Activated CD4-positive, CD25-positive, alpha-beta regulatory T cell treated with anti-CD3 and anti-CD28 coated beads, Interleukin-2, amount 50 U/mL, for 24 hours (primary cell): ENCODE measurements around the gene EEF2K.
"Not testable (repeated sequence)": the region's sequence is repeated elsewhere in the genome, so short reads cannot be mapped to it uniquely, and the experiment has no call there.

Experiments
- ATAC-seq, 2 donors: fragments of 150-1000 bp; cut with Tn5 transposase; one replicate each; pipeline ENCODE4 v1.10.0; 2021; ENCODE audit warnings: mild to moderate bottlenecking in 1 of 2, moderate library complexity in 1 of 2

Gene EEF2K

DNA sequence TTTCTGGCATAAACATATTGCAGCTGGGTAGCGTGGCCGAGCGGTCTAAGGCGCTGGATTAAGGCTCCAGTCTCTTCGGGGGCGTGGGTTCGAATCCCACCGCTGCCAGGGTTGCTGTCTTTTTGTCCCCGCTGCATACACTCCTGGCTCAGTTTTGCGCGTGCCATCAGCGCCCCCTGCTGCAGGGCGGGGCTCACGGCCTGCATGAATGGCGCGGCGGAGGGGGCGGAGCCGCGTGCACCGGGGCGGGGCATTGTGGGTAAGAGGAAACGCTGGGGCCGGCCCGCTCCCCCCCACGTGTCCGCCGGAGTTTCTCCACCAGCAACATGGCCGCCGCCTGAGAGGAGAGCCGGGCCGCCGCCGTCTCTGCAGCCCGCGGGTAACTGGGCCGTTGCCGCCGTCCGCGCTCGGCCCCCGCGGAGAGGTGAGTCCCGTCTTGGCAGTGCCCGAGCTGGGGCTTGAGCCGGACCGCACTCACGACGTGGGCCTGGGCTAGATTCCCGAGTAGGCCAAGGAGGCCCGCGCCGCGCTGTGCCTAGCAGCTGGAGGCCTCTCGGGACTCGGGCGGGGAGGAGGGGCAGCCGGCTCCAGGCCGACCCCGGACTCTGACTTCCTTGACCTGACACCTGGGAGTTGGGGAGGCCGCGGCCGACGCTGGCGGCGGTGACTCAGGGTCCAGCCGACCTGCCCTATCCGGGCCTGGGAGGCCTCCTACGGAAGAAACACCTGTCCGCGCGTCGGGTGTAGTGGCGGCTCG lies 91.2 kb downstream of the EEF2K start, which contains the start of gene POLR3E:
TSS of gene POLR3E (plus strand) at position 296 of the 757 bp plus-strand sequence. CDS start 5,560 bp downstream, outside the sequence.
- ATAC-seq = peak; percentile 82 to 85

DNA sequence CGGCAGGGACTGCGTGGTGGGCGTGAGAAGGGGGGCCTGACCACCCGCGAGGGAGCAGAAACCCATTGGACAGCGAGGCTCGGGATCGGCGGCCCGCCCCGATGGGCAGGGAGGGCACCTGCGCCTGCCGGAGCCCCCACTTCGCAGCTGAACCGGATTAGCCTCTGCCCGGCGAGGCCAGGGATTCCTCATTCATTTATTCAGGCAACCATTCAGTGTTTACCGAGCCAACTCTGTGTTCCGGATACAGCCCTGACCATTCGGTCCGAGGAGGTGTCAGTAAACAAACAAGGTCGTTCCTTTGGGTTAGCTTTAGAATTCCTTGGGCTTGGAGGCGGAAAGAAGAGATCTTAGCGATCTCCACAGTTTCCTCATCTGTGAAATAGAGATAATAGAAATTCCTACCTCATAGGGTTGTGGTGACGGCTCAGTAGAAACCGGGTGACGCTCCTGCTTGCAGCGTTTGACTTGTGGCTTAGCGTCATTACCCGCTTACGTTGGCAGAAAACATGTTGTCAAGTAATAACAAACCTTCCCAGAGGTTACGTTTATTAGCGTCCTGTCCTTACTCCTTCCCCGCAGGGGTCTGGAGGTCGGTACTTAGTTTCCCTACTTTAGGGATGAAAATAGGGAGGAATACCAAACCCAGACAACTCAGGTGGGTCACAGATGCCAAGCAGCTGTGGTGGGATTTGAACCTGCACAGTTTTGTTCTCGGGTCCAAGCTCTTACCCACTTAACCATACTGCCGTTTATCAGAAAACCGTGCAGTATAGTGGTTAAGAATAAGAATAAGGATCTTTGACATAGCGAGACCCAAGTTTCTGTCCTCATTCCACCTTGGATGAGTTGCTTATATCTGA lies 92.0 kb downstream of the EEF2K start:
- peak; percentile 47 to 52 for ATAC-seq

DNA sequence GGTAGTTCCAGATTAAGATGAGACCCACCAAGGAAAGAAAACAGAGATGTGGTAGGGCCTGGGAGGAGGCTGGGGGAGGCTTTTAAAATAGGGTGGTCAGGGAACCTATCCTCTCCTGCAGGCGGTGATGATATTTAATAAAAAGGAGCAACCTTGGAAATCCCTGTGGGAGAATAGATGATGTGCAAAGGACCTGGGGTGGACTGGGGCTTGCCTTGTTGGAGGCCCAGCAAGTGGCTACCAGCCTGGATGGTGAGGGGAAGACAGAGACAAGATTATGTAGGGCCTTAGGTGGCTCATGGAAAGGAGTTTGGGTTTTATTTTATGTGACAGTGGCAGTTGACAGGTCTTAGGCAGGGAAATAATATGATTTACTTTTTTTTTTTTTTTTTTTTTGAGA lies 93.0 kb downstream of the EEF2K start:
- no peak for ATAC-seq

DNA sequence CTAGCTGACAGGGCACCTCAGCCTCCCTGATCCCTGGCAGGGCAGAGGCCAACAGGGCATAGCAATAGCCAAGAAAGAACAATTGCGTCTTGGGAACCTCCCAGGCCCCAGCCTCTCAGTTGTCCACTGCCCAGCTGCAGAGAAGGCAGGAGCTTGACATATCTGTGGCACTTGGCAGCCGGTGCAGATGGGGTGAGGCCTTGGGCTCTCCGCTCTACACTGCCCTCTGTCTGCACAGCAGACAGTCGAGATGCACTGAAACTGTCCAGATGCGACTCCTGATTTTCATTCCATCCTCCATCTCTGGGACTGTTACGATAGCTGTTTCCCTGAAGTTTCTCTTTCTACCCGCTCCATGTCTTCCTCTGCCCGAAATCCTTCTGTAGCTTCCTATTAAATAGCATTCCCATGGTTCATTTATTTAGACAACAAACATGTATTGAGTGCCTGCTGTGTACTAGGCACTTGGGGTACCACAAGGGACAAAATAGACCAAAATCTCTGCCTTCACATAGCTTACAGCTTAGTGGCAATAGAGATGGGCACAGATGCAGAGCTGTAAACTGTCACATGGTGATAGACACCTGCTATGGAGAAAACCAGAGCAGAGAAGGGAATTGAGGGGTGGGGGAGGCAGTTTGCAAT lies 94.5 kb downstream of the EEF2K start:
- no peak for ATAC-seq

DNA sequence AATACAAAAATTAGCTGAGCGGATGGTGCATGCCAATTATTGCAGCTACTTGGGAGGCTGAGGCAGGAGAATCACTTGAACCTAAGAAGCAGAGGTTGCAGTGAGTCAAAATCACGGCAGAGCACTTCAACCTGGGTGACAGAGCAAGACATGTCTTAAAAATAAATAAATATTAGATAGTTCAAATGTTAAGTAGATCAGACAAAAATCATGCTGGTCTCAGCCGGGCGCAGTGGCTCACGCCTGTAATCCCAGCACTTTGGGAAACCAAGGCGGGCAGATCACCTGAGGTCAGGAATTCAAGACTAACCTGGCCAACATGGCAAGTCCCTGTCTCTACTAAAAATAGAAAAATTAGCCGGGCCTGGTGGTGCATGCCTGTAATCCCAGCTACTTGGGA lies 95.3 kb downstream of the EEF2K start:
- ATAC-seq = not testable (repeated sequence)

DNA sequence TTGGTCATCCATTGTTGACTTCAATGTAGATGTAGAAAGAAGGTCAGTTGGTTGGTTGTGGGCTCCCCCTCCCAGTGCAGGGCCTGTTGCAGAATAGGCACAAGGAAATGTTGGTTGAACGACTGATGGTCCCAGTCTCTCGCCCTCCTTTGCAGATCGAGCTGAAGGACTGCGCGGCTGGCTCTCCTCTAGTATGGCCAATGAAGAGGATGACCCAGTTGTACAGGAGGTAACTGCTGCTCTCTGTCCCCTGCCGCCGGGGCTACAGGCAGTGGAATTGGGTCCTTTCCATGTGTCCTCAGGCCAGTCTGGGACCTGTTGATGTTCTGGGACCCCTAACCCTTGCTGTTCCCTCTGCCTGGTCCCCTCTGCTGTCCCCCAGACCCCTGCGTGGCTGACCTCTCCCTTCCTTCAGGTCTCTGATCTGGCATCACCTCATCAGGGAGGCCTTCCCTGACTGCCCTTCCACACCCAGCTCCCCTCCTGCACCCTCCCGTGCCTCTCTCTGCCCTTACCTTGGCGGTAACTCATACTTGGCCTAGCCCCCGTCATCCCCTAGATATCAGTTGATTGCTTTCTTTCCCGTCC lies 96.8 kb downstream of the EEF2K start:
- no peak for ATAC-seq

DNA sequence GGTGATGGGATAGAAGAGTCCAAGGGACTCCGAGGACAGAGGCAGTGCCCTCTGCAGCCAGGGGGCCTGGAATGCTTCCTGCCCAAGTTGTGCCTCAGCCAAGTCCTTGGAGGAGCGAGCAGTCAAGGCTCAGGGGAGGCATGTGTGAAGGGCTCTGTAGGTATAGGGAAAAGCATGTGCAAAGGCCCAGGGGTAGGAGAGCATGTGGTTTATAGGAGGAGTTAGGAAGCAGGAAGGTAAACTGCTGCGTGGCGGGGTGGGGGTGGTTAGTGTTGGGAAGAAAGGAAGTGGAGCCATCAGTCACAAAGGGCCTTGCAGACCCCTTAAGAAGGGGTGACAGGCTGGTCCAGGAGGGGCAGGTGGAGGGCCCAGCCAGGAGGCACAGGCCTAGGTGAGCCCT lies 98.3 kb downstream of the EEF2K start:
- no peak for ATAC-seq

DNA sequence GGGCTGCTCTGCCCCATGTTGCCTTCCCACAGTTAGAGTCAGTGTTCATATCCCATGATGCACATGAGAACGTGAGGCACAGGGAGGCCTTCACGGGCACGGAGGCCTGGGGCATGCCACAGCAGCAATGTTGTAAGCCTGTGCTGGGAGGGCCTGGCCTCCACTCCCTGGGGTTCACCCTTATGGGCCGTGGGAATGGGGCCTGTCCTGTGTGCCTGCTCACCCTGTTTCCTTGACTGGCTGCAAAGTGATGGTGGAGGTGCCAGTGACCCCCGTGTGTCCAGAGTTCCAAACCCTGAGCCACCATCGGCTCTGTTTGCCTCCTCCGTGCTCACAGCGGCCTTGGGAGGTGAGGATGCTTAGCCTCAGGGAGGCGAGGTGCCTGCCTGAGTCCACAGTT lies 100.7 kb downstream of the EEF2K start:
- no peak for ATAC-seq

DNA sequence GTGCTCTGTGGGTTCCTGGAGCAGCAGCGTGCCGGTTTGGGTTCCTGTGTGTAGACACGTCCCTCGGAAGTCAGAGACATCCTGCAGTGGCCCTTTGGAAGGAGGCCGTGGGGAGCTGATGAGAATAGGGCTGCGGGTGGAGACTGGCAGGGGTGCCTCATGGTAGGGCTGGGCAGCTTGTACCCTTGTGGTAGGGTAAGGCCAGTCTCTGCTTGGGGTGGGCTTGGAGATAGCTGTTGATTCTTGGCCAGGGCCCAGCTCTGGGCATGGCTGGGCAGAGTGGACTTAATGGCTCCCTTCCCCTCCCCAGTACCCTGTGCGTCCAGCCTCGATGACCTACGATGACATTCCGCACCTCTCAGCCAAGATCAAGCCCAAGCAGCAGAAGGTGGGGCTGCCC lies 101.8 kb downstream of the EEF2K start:
- no peak for ATAC-seq

DNA sequence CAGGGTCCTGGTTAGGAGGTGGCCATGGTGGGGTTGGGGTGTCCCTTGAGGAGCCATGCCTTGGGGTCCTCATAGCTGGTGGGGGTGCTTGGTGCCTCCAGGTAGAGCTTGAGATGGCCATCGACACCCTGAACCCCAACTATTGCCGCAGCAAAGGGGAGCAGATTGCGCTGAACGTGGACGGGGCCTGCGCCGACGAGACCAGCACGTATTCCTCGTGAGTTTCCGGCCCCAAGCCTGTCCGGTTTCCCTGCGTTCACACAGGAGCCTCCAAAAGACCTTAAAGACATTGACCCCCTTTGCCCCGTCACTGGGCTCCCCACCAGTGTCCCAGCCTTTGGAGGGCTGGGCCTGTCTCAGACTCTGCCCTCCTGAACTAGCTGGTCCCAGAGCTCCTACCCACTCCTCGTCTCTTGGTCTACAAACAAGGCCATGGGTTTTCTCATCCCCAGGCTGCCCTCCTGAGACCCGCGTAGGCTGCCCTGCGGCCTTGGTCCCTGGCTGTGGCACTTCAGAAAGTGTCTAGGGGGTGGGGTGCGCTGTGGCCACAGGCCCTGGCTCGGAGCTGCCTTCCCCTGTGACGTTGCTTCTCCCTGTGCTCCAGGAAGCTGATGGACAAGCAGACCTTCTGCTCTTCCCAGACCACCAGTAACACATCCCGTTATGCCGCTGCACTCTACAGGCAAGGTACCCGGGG lies 102.9 kb downstream of the EEF2K start:
- ATAC-seq = no peak

DNA sequence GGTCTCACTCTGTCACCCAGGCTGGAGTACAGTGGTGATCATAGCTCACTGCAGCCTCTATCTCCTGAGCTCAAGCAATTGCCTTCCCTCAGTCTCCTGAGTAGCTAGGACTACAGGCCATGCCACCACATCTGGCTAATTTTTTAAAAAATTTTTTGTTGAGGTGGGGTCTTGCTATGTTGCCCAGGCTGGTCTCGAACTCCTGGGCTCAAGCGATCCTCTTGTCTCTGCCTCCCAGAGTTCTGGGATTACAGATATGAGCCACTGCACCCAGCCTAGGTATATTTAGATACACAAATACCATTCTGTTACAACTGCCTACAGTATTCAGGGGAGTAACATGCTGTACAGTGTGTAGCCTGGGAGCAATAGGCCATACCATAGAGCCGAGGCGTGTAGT lies 105.4 kb downstream of the EEF2K start:
- no peak for ATAC-seq

DNA sequence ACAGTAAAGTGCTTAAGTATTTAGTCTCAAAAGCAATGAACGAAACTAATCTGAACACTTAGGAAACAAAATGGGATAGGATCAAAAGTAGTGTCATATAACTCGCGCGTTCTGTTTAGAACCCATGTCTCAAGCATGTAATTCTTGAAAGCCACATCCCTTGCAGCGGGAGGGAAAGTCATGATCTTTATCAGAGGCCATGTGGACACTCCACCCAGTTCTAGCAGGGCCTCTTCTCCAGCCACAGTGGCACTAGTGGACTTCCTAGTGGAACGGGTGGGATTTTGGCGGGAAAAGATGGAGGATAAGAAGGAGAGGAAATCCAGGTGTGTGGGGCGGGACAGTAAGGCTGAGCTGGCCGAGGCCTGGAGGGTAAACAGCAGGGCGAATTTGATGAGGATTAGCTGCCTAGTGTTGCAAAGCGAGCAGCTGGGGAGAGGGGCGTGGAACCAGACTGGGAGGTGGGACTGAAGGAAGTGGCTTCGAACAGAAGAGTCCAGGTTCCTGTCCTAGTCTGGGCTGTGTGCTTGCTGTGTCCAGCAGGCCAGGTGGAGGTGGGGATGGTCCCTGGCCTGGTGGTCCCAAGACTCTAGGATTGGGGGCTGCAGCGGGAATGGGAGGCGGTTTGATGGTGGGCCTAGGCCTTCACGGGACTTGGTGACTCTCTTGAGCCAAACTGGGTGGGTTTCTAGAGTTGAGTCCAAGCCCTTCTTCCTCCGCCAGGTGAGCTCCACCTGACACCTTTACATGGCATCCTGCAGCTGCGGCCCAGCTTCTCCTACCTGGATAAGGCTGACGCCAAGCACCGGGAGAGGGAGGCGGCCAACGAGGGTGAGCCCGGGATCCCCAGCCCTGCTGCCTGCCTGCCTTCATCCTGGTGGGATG lies 107.1 kb downstream of the EEF2K start:
- ATAC-seq = no peak

DNA sequence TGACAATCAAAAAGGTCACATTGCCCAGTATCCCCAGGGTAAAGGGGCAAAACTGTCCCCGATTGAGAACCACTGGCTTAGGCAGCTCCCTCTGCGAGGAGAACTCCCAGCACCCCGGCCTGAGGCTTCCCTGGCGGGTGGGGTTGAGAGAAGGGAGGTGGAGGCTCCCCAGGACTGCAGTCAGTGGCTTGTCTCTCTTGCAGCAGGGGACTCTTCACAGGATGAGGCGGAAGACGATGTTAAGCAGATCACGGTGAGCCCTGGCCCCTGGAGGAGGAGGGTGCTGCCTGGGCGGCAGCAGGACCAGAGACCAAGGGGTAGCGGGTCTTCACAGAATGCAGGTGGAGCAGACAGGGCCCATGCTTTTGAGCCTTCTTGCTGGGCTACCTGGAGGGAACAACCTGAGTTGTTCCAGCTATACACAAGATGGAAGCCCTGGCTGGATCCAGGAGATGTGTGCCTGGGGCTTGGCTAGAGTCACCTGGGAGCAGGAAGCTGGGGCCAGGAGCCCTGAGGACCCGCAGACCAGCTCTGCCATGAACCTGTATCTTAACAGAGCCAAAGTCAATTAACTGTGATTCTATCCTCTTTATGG lies 107.9 kb downstream of the EEF2K start:
- ATAC-seq = no peak

DNA sequence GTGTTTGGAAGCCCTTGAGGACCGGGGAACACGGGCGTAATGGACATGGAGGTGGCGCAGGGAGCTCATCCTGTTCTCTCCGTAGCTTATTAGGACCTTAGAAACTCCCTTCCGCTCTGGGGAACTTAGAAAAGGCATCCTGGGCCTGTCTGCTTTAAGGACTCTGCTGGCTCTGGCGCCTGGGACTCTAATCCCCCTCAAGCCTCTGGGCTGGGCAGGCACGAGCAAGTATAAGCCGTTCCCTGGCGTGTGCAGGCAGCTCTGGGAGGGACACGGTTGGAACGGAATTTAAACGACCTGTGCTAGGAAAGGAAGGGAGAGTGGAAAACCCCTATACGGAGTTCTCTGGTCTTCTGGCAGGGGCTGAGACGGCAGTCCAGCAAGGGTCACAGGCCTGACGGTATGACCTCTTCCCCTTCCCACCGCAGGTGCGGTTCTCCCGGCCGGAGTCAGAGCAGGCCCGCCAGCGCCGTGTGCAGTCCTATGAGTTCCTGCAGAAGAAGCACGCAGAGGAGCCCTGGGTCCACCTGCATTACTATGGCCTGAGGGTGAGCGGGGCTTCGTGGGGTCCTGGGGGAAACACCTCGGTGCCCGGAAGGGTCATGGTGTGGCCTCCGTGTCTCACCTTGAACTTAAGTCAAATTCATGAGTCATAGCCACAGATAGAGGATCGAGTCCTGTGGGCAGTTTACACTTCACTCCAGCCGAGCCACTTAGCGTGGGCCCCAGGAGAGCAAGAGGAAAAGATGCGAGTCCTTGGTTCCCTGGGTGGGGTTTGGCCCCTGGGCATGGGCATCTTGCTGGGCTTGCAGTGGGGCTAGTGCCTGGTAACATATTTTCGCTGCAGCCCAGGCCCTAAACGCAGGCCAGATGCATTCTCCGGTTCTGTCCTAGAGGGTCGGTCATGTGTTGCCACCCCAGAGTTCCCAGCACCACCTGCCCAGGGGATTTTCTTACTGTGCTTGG lies 108.9 kb downstream of the EEF2K start:
- no peak for ATAC-seq

DNA sequence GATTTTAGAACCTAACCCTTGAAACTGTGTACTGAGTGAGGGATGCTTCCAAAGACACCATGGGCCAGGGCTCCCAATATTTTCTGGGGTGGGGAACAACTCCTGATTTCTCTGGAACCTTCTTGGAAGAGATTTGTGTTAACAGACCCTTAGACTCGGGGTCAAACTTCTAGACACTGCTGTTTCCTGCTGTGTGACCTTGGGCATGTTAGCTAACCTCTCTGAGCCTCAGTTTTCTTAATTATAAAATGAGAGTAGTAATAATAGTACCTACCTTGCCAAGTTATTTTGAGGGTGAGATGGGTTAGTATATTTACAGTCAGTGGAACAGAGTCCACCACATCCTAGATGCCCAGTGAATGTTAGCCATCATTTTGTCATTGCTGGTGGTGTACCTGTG lies 109.9 kb downstream of the EEF2K start:
- ATAC-seq = no peak

DNA sequence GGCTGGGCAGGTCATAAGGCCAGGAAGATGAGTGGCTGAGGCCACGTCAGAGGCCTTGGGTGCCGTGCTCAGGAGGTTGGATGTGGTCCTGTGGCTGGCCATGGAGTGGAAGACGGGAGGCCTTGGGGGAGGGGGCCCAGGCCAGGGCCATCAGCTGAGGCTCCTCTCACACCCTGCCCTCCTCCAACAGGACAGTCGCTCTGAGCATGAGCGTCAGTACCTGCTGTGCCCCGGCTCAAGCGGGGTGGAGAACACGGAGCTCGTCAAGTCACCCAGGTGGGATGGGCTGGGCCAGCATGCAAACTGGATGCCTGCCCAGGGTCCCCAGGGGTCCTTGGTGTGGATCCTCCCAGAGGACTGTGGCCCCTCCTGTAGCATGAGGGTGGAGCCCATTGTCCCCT lies 110.3 kb downstream of the EEF2K start:
- no peak for ATAC-seq

DNA sequence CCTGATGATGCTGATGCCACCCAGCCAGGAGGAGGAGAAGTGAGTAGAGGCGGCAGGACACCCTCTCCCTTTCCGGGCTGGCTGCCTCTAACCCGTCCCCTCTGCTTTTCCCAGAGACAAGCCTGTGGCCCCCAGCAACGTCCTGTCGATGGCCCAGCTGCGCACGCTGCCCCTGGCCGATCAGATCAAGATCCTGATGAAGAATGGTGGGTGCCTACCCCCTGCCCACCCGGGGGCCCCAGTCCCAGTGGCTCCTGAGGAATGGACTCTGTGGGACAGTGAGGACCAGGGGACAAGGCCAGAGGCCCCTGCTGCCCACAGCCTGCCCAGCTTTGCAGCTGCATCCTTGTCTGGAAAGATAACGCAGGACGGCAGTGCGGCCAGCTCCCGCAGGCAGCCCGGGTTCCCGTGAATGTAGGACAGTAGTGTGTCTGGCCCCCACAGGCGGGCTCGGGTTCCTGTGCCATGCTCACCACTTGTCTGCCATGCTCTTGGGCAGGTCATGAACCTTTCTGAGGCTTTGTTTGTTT lies 111.0 kb downstream of the EEF2K start:
- ATAC-seq = no peak

DNA sequence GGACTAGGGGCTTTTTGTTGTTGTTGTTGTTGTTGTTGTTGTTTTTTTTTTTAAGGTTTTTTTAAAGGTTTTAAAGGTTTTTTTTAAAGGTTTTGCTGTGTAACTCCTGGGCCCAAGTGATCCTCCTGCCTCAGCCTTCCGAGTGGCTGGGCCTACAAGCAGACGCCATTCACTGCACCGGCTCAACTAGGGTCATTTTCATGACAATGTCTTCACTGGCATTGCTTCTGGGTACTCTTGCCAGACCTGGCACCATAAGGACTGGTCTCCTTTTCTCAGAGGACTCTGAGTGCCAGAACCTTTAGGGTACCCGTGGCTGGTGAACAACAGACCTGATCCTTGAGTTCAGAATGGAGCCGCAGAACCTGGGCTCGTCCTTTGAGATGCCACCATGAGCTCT lies 111.5 kb downstream of the EEF2K start:
- no peak for ATAC-seq

DNA sequence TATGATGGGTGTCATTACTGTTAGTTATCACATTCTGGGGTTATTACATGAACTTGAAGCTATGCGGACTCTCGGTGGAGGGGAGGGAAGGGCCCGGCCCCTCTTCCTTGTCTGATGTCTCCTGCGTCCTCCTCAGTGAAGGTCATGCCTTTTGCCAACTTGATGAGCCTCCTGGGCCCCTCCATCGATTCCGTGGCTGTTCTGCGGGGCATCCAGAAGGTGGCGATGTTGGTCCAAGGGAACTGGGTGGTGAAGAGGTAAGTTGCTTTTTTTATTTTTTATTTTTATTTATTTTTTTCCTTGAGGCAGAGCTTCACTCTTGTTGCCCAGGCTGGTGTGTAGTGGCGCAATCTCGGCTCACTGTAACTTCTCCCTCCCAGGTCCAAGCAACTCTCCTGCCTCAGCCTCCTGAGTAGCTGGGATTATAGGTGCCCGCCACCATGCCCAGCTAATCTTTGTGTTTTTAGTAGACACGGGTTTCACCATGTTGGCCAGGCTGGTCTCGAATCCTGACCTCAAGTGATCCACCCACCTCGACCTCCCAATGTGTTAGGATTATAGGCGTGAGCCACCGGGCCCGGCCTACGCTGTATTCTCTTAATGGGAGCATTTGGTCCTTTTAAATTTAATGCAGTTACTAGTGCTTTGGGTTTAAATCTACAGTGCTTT lies 112.7 kb downstream of the EEF2K start:
- ATAC-seq = no peak
